Left kidney (tissue), 2 donors: ENCODE results near the gene COL16A1. TPM values are rescaled to one million over a fixed set of nuclear protein-coding genes. Genes with fewer than 3 reads are reported as not detected.
A peak's percentile ranks its signal among the peaks of the same experiment; 100 is the strongest.

Experiments used
- DNase-seq: peaks from one replicate; pipeline ENCODE4 v3.0.0-alpha.2; 2013
- polyA plus RNA-seq: library from polyadenylated mRNA; unstranded; fragments of 120-200 nt; gene quantifications from one replicate; pipeline ENCODE4 v1.2.1, GENCODE V29; 2013; ENCODE audit not compliant: insufficient read length

COL16A1 gene
- polyA plus RNA-seq, 1 donor, result 47.3 TPM

DNA sequence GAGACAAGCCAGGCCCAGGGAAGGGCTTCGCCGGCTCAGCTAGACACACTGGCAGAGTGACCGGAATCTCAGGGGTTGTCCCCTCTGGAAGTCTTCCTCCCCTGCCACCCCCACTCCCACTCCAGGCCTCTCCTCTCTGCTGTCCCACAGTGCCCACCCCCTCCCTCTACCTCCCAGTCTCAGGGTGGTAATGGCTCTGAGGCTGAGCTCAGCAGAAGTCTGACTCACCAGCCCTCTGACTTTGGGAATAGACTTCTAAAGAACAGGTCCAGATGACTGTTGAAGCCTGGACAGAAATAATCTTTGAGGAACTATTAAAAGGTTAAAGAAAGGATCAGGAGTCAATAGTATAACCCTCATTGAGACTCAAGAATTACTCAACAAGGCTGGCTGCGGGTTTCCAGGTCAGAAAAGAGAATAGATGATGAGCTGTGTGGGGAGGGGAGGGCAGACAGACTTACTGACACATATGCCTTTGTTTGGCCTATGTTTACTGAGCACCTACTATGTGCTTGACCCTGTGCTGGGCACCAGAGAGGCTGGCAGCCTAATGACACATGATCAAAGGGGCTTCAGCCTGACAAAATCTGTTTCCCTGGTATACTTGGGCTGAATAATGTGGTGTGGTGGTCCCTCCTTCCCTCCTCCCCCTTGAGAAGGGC lies 78.1 kb downstream of the COL16A1 start:
- no peak for DNase-seq

DNA sequence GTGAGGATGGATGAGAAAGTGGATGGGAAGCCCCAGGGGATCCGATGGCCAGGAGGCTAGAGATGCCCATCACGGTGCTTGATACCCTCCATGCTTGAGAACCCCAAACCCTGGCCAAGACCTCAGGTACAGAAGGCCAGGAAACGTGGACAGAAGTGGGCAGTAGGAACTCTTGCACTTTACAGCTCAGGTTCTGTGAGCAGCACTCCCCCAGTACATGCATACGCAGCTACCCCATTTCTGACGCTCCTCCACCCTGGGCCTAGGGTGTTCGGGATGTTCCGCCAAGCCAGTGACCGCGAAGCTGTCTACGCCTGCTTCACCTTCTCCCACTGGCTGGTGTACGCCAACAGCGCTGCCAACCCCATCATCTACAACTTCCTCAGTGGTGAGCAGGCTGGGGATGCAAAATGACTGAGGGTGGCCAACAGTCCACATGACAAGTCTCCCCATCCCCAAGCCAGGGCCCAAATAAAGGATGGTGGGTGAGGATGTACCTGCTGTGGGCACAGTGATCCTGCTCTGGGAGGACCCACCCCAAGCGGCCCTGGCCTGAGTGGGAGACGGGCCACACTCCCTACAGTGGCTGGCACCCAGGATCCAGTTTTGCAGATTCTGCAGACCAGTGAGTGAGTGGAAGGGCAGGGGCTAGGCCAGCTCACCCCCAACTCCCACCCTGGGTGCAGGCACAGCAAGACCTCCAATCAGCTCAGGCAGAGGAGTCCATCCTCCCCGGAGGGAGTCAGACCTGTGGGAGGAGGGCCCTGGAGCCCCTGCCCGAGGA lies 78.9 kb downstream of the COL16A1 start:
- DNase-seq, result no peak

DNA sequence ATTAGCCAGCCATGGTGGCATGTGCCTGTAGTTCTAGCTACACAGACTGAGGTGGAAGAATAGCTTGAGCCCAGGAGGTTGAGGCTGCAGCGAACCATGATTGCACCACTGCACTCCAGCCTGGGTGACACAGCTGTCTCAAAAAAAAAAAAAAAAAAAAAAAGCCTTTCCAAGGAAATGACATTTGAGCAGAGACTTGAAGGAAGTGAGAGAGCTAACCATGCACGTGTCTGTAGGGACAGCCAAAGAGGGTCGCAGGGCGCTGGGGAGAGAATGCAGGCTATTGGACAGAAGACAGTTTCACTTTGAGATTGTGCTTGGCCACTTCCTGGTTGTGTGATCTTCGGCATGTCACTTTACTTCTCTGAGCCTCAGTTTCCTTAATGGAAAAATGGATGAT lies 79.5 kb downstream of the COL16A1 start:
- DNase-seq, result no peak

DNA sequence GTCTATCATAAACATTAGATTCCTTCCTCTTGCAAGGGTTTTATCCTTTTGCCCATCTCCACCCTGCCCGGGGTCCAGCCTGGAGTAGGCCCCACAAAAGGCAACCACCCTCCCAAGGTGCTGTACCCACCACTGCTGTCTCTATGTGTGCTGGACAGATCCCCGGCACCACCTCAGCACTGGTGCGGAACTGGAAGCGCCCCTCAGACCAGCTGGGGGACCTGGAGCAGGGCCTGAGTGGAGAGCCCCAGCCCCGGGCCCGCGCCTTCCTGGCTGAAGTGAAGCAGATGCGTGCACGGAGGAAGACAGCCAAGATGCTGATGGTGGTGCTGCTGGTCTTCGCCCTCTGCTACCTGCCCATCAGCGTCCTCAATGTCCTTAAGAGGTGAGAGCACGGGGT lies 80.5 kb downstream of the COL16A1 start:
- no peak for DNase-seq

DNA sequence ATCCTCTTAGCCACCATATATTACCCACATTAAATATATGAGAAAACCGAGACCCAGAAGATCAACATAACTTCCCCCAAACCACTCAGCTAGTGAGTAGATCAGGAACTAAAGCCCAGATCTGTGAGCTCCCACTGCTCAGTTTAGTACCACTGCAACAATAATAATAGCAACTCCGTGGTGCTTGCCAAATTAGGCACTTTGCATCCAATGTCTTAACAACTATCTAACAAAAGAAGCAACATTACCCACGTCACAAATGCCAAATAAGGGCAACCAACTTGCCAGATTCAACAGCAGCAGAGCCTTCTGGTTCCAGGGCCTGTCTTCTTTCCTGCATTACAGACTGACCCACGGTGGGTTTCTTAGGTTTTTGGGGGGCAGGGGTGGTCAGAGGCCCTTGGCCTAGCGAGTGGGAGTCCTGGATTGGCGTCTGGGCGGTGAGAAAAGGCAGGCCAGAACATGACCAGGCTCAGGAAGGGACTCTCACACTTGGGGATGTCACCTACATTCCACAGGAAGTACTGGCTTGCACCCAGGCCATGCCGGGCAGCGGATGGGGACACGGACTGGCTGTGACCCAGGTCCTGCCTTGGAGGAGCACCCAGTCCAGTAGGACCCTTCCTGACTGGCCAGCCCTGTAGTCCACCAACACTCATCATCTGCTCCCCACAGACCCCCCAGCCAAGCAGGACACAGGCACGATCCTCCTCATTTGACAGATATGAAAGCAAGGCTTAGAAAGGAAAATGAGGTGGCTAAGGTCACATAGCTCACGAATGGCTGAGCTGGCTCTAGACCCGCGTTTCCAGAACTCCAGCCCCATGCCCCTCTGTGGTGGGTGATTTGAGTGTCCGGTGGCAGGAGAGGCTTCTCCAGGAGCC lies 81.7 kb downstream of the COL16A1 start:
- DNase-seq, result no peak

DNA sequence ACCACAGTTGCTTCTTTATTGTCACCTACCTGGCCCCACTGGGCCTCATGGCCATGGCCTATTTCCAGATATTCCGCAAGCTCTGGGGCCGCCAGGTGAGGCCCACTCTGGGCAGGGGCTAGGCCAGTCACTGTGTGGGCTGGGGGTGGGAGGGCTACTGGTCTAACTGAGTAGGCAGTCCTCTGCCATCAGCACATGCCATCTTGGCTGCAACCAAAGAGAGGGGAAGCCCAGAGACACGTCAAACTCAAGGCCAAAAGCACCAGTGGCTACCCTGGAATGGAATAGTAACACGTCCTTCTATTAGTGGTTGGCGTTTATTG lies 82.4 kb downstream of the COL16A1 start:
- no peak for DNase-seq

DNA sequence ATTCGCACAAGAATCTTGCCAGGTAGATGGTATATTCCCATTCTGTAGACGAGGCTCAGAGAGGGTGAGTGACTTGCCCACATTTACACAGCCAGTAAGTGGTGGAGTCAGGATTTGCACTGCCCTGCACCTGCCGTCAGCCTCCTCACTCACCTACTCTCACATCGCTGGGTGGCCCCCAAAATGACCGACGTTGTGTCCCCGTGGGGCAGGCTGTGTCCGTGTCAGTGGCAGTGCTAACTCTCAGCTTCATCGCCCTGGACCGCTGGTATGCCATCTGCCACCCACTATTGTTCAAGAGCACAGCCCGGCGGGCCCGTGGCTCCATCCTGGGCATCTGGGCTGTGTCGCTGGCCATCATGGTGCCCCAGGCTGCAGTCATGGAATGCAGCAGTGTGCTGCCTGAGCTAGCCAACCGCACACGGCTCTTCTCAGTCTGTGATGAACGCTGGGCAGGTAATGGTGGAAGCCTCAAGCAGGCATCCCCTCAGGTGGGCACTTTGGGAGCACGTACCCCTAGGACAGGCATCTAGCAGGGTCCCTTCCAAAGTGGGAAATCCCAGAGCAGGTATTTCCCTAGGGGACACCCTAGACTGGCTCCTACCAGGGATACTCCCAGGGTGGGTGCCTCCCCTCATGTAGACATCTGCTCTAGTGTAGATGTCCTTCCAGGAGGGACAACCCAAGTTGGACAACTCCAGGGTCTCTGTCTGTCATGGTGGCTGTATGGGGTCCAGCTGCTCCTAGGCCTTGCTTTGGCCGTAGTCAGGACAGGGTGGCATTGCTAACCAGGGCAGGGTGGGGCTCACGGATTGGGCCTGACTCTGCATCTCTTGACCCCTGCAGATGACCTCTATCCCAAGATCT lies 83.0 kb downstream of the COL16A1 start:
- DNase-seq, result no peak

DNA sequence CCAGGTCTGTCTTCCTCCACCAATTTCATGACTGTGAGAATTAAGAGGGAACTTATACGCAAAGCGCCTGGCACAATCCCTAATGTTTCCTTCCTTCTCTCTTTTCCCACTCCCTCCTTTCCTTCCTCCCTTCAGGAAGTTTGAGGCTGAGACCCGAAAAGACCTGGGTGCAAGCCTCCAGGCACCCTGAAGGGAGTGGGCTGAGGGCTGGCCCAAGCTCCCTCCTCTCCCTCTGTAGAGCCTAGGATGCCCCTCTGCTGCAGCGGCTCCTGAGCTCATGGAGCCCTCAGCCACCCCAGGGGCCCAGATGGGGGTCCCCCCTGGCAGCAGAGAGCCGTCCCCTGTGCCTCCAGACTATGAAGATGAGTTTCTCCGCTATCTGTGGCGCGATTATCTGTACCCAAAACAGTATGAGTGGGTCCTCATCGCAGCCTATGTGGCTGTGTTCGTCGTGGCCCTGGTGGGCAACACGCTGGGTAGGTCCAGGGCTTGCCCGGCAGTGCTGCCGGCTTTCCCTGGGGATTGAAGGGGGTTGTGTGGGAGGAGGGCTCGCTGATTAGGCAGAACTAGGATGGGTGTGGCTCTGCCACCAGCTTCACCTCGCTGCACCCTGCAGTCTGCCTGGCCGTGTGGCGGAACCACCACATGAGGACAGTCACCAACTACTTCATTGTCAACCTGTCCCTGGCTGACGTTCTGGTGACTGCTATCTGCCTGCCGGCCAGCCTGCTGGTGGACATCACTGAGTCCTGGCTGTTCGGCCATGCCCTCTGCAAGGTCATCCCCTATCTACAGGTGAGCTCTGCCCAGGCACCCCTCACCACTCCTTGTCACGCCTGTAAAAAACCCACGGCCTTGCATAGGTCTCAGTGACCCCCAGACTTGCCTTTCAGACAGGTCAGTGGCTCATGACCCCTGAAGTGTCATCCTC lies 84.6 kb downstream of the COL16A1 start:
- DNase-seq, result no peak

DNA sequence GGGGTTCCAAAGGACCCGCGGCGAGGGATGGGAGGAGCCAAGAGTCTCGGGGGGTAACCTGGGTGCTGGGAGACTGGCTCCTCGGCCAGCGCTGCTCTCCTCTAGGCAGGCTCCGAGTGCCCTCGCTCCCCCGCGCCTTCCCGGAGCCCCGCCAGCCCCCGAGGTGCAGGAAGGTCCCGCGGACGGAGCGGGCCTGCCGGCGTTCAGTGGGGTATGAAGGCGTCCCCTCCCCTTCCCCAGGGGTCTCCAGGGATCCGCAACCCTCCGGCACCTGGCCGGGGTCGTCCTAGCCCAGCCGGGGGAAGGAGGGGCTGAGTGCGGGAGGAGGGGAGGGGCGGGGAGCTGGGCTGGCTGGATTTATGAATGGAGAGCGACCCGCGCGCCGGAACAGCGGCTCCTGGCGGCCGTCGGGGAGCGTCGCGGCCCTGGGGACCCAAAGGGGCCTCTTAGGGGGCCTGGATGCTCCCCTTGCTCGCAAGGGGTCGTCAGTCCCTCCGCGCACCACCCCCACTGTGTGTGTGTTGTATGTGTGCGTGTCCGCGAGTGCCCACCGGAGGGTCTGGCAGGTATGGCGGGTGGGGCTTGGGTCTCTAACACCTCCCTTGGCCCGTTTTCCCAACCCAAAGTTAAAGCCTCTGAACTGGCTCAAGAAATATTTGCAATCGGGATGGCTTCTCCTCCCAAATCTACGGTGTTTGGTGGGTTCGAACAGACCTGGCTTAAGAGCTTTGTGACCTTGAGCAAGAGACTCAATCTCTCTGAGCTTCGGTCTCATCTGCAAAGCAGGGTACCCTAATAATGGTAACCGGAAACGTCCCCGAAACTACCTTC lies 85.7 kb downstream of the COL16A1 start:
- peak; percentile 65 for DNase-seq

DNA sequence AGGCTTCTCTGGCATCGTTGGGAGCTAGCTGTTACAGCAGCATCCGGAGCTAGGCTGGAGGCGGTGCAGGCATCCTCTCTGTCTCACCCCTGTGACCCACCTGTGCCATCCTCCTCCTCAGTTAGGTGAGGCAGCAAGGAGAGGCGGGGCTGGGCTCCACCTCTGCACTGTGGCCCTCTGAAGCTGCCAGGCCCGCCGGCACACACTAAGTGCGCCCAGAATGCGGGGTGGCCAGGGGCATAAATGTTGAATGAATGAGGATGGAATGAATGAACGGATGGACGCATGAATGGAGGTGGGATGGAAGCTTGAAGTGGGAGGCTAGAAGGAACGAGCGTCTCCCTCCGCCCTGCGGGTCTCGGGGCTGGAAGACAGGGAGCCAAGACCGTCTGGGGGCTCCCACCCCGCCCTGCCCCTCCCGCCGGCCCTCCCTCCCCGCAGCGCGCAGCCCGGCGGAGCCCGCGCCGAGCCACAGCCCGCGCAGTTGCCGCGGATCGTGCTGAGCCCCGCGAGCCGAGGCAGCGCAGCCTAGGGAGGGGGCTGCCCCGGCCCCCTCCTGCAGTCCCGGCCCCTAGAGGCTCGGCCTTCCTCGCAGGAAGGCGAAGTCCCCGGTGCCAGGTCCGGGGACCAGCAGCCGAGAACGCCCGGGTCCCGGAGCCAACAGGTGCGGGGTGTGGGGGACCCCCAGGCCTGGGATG lies 86.5 kb downstream of the COL16A1 start, which contains the start of gene HCRTR1:
TSS of gene HCRTR1 (plus strand) at position 472 of the 698 bp plus-strand sequence. CDS start 1,504 bp downstream, outside the sequence.
- DNase-seq, result no peak

DNA sequence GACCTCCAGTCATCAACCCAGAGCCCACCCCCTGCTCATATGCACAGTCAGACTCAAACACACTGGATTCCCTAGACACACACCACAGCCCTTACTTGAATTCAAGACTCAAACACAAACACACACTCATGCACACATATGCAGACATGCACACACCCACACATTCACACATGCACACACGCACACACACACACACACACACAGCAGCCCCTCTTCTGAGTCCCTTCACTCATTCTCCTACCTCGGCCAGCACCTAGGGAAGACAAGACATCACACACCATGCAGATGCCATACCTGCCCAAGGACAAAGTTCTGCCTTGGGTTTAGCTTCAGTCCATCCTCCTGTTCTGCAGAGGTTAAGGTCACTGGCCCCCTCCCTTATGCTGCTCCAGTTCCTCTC lies 87.9 kb downstream of the COL16A1 start:
- no peak for DNase-seq

DNA sequence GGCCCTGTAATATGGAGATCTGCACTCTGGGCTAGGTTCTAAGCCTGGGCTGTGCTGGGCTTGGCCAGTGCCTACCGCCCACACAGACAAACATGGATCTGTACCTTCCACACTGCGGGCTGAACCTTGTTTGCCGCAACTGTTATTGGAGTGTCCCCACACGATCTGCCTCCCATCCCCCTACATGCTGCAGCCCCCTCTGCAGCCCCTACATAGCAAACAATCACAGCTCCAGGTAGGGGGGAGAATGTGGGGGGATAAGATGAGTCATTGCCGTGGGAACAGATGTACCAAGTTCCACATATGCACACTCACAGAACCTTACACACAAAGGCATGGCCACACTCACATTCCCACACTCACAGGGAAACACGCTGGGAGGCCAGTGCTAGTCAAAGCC lies 88.4 kb downstream of the COL16A1 start:
- DNase-seq, result no peak

DNA sequence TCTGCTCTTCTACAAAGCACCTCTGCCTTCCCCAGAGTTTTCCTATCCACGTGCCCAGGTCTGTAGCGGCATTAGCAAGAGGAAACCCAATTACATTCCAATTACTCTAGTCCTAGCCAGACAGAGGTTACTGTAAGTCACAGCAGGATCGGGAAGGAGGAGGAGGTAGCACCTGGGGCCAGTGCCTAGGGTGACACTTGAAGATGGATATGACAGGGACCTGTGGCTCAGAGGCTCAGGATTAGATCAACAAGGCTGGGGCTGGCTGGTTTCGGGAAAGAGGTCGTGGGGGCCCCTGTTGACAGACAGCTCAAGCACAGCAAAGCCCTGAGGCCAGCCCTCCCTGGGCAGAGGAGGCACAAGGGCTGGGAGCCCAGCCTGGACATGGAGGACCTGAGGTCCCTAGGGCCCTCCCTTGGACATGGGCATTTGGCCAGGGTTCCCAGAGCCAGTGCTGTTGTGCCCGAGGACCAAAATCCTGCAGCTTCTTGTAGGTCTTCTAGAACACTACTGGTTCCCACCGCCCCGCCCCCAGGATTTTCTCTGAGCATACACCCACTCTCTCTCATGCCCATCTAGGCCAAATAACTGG lies 89.3 kb downstream of the COL16A1 start:
- DNase-seq, result no peak

DNA sequence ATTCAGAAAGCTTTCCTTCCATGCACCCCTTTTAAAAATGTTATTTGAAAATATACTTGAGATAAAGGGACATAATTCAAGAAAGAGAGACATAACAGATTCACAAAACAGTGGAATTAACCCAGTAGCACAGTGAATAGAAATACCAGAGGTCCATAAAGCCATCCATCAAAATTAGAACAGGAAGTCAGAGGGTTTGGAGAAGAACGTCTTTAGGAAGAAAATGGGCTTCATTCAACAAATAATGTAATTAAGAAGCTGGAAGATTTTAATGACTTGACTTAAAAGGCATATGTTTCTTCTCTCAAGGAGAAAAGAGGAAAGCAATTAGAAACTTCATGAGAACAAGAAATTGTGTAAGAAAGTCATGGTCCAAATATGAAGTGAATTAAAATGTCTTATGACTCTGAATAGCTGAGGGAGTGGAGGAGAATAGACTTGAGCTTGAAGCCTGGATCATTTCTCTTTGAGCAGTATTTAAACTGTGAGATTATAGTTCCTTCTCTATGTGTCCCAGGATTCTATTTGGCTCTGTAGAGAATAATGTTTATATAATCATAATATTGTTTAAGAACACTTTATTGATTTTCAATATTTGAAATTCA lies 94.2 kb downstream of the COL16A1 start:
- DNase-seq, result no peak

DNA sequence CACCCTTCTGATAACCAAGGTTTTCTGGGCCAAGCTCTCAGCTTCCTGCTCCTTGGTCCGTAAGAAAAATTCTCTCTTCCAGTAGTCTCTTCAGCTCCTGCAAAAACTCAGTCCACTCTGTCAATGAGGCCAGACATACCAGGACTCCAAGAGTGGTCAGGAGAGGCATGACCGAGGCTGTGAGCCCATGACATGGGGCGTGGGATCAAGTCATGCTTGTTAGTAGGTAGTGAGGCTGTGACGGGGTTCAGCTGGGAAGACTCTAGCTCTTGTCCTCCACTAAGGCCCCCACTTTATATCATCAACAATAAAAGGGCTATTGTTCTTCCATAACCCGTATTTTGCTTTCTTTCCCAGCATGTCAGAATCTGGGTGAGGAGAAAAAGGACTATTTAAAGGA lies 96.5 kb downstream of the COL16A1 start:
- no peak for DNase-seq

DNA sequence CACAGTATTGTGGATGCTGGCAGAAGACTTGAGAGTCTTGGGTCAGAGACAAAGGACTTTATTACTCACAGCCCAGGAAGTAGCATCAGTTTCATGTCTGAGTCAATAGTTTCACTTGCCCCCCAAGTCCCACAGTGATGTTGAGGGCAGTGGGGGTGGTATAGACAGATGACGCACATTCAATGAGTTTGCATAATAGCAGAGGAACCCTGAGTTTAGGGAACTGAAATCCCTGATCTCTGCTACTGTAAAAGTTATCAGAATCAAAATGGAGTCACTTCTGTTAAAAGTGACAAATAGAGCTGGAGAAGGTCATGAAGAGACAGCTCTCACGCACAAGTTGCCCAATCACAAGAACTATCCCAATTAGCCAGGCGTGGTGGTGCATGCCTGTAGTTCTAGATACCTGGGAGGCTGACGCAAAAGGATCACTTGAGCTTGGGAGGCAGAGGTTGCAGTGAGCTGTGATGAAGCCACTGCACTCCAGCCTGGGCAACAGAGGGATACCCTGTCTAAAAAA lies 97.8 kb downstream of the COL16A1 start:
- DNase-seq, result no peak
